Measurements from ENCODE around the gene ELOF1.

ELOF1 gene

GRCh38 chr19:11552666-11553372 lies 6.2 kb downstream of the ELOF1 start:
- ATAC-seq, result no peak
- TF ChIP-seq SNAI2 (CRISPR knock-in tag; IDR thresholded peaks at IDR 0.05), result no peak
- TF ChIP-seq ZC3H10 (CRISPR knock-in tag; IDR thresholded peaks at IDR 0.05), result no peak

GRCh38 chr19:11551603-11552235 lies 7.3 kb downstream of the ELOF1 start:
- ATAC-seq, result peak; percentile 80
- TF ChIP-seq CREB5 (CRISPR knock-in tag; IDR thresholded peaks at IDR 0.05; ENCODE audit: low read depth), result no peak

- no peak for ATAC-seq
- TF ChIP-seq CREB5 (CRISPR knock-in tag; IDR thresholded peaks at IDR 0.05; ENCODE audit: low read depth), result no peak
- no peak for TF ChIP-seq TCF4 (CRISPR knock-in tag; IDR thresholded peaks at IDR 0.05; ENCODE audit: borderline replicate concordance)
- TF ChIP-seq ESRRG (CRISPR knock-in tag; IDR thresholded peaks at IDR 0.05), result no peak
- no peak for TF ChIP-seq OSR1 (CRISPR knock-in tag; IDR thresholded peaks at IDR 0.05)
- no peak for TF ChIP-seq SNAI2 (CRISPR knock-in tag; IDR thresholded peaks at IDR 0.05)
- TF ChIP-seq BACH2 (CRISPR knock-in tag; IDR thresholded peaks at IDR 0.05; ENCODE audit: borderline replicate concordance), result no peak
- TF ChIP-seq PATZ1 (CRISPR knock-in tag; IDR thresholded peaks at IDR 0.05; ENCODE audit: borderline replicate concordance), result no peak
- TF ChIP-seq GLIS3 (CRISPR knock-in tag; IDR thresholded peaks at IDR 0.05), result no peak
- no peak for TF ChIP-seq CSDC2 (CRISPR knock-in tag; IDR thresholded peaks at IDR 0.05)
- no peak for TF ChIP-seq ARNTL (CRISPR knock-in tag; IDR thresholded peaks at IDR 0.05; ENCODE audit: borderline replicate concordance, low read depth)
- TF ChIP-seq ZNF8 (CRISPR knock-in tag; IDR thresholded peaks at IDR 0.05), result no peak
- no peak for TF ChIP-seq CSRNP3 (CRISPR knock-in tag; IDR thresholded peaks at IDR 0.05)
- no peak for TF ChIP-seq RARB (CRISPR knock-in tag; IDR thresholded peaks at IDR 0.05)
- no peak for TF ChIP-seq TSHZ2 (CRISPR knock-in tag; IDR thresholded peaks at IDR 0.05)
These were observed 8.8 kb downstream of the ELOF1 start for GRCh38 chr19:11550265-11550664.

- TF ChIP-seq CREB5 (CRISPR knock-in tag; IDR thresholded peaks at IDR 0.05; ENCODE audit: low read depth) (no peak), ZNF70 (CRISPR knock-in tag; IDR thresholded peaks at IDR 0.05) (no peak), ZNF8 (CRISPR knock-in tag; IDR thresholded peaks at IDR 0.05) (no peak), ZC3H10 (CRISPR knock-in tag; IDR thresholded peaks at IDR 0.05) (no peak), ARNTL (CRISPR knock-in tag; IDR thresholded peaks at IDR 0.05; ENCODE audit: borderline replicate concordance, low read depth) (no peak), TOX (CRISPR knock-in tag; IDR thresholded peaks at IDR 0.05; ENCODE audit: borderline replicate concordance) (no peak), PPARA (CRISPR knock-in tag; IDR thresholded peaks at IDR 0.05; ENCODE audit: borderline replicate concordance) (no peak), ZFP30 (CRISPR knock-in tag; IDR thresholded peaks at IDR 0.05) (no peak), TSHZ2 (CRISPR knock-in tag; IDR thresholded peaks at IDR 0.05) (no peak), ESRRG (CRISPR knock-in tag; IDR thresholded peaks at IDR 0.05) (no peak)
- no peak for ATAC-seq
These were observed 9.6 kb downstream of the ELOF1 start for GRCh38 chr19:11549386-11549953.

All from SK-N-SH treated with all-trans-retinoic acid at 6 μM for 48 hours (cell line).